PC-9 (cell line): ENCODE data around the gene TPCN2. TPM values are rescaled to one million over a fixed set of nuclear protein-coding genes. Genes with fewer than 3 reads are reported as not detected.

ENCODE experiments used
- BruUV-seq: library from RNA; stranded (reverse); fragments of 400-500 nt; replicated peaks from 2 replicates; lab custom pipeline; 2021; lab: Mats Ljungman, UMichigan
- CTCF ChIA-PET: fragments of 300-600 bp; sonication (Branson Sonifier 250); formaldehyde crosslinking; loops from one replicate; lab custom pipeline; 2022; ENCODE audit warnings: antibody characterized with exemption; lab: Charles Lee
- POLR2A ChIA-PET: fragments of 300-600 bp; sonication (Branson Sonifier 250); formaldehyde crosslinking; loops from one replicate; lab custom pipeline; 2022; ENCODE audit warnings: antibody characterized with exemption; ENCODE audit not compliant: unreplicated experiment; lab: Charles Lee
- DNase-seq, 2 experiments: peaks; one replicate each; pipeline versions ENCODE4 v3.0.0 to v3.0.0-alpha.2; 2015 to 2022; ENCODE audit warnings: mixed read lengths in 1 of 2
- H2AFZ ChIP-seq: fragments of 200-600 bp; sonication (generic); 2 replicates; pipeline ENCODE4 v1.8.1; 2017; ENCODE audit warnings: antibody characterized with exemption
- H3F3A ChIP-seq: fragments of 200-600 bp; sonication (generic); 2 replicates; pipeline ENCODE4 v1.8.1; 2017; ENCODE audit warnings: antibody characterized with exemption, mild to moderate bottlenecking, low read depth; ENCODE audit not compliant: insufficient read depth
- H3K27ac ChIP-seq: fragments of 200-600 bp; sonication (generic); 2 replicates; pipeline ENCODE4 v1.6.1; 2016; ENCODE audit warnings: mixed run types
- H3K27me3 ChIP-seq: fragments of 200-600 bp; sonication (generic); 2 replicates; pipeline ENCODE4 v1.6.1; 2016; ENCODE audit warnings: low read depth, mixed run types; ENCODE audit not compliant: insufficient read depth
- H3K36me3 ChIP-seq: fragments of 200-600 bp; sonication (generic); 2 replicates; pipeline ENCODE4 v1.6.1; 2016; ENCODE audit warnings: low read depth, mixed run types
- H3K4me1 ChIP-seq: fragments of 200-600 bp; sonication (generic); replicated peaks from 2 replicates; pipeline ENCODE4 v1.6.1; 2016; ENCODE audit warnings: mixed run types; ENCODE audit not compliant: insufficient read depth
- H3K4me2 ChIP-seq: fragments of 200-600 bp; sonication (generic); 2 replicates; pipeline ENCODE4 v1.6.1; 2017; ENCODE audit warnings: mixed run types
- H3K4me3 ChIP-seq: fragments of 200-600 bp; sonication (generic); 2 replicates; pipeline ENCODE4 v1.6.1; 2016; ENCODE audit warnings: mixed run types
- H3K79me2 ChIP-seq: fragments of 200-600 bp; sonication (generic); 2 replicates; pipeline ENCODE4 v1.6.1; 2017; ENCODE audit warnings: low read depth, mixed run types
- H3K9me2 ChIP-seq: fragments of 200-600 bp; sonication (generic); 2 replicates; pipeline ENCODE4 v1.8.1; 2017; ENCODE audit warnings: mild to moderate bottlenecking; ENCODE audit not compliant: insufficient read depth
- H3K9me3 ChIP-seq: fragments of 200-600 bp; sonication (generic); 2 replicates; pipeline ENCODE4 v1.8.1; 2016; ENCODE audit warnings: low read depth; ENCODE audit not compliant: insufficient read depth
- H4K20me1 ChIP-seq: fragments of 200-600 bp; sonication (generic); 2 replicates; pipeline ENCODE4 v1.8.1; 2017; ENCODE audit not compliant: insufficient read depth
- CTCF ChIP-seq: fragments of 200-600 bp; sonication (generic); conservative IDR thresholded peaks from 2 replicates; pipeline ENCODE4 v1.6.1; 2017; ENCODE audit warnings: mixed run types, antibody characterized with exemption, mild to moderate bottlenecking, moderate library complexity
- EZH2 ChIP-seq: fragments of 200-600 bp; sonication (generic); IDR thresholded peaks from 2 replicates; pipeline ENCODE4 v1.8.0; 2017; ENCODE audit warnings: antibody characterized with exemption, low read depth
- intact Hi-C: fragments of 100-400 bp; cut with micrococcal nuclease; formaldehyde crosslinking; loops from one replicate; pipeline ENCODE4 v1.10.0; 2022; ENCODE audit not compliant: unreplicated experiment
- total RNA-seq: library from RNA; stranded (reverse); gene quantifications from 2 replicates; pipeline ENCODE4 v1.2.3, GENCODE V29; 2021

Gene TPCN2
- total RNA-seq, 1 experiment from 2014 or later = 24.8 TPM

- H3K27me3 ChIP-seq = no peaks in the 10 kb centered on the region
- peaks cover 13% of the 10 kb centered on the region for H3K4me1 ChIP-seq
- H4K20me1 ChIP-seq = no peaks in the 10 kb centered on the region
- CTCF ChIA-PET = interaction anchor here (0.6 kb wide), 1 partner anchor 112 kb away, joined by 3 read pairs; no protein-coding TSS in a partner anchor
- H2AFZ ChIP-seq = no peak overlapping the region
- DNase-seq = peak; percentile 51 to 82
- peaks cover 4% of the 10 kb centered on the region; the same call in 1 of the 2 replicates for H3F3A ChIP-seq
- POLR2A ChIA-PET = interaction anchor here (0.7 kb wide), 1 partner anchor 32 kb away, joined by 7 read pairs; no protein-coding TSS in a partner anchor
- H3K9me2 ChIP-seq = no peaks in the 10 kb centered on the region
- no peak overlapping the region for H3K4me3 ChIP-seq
- no TSS peak for BruUV-seq
- TF ChIP-seq CTCF (no peak), EZH2 (no peak)
- no peaks in the 10 kb centered on the region for H3K9me3 ChIP-seq
- H3K27ac ChIP-seq = no peak overlapping the region
- H3K36me3 ChIP-seq = no peaks in the 10 kb centered on the region
- H3K79me2 ChIP-seq = no peaks in the 10 kb centered on the region
- H3K4me2 ChIP-seq = peak overlapping the region; percentile 35
- intact Hi-C loops = loop anchor here (10.0 kb wide), 2 partner anchors 76 to 236 kb away; partner anchors contain the start of gene CPT1A
Measured at GRCh38 chr11:69080257-69080995, 31.7 kb downstream of the TPCN2 start.

- TF ChIP-seq CTCF (no peak), EZH2 (no peak)
- Histone ChIP-seq H3K9me2 (no peaks in the 10 kb centered on the region), H2AFZ (no peak overlapping the region), H3K27me3 (no peaks in the 10 kb centered on the region), H3K4me2 (no peak overlapping the region), H3K79me2 (no peaks in the 10 kb centered on the region), H3K9me3 (no peaks in the 10 kb centered on the region), H3K4me3 (no peak overlapping the region), H3K4me1 (peaks cover 13% of the 10 kb centered on the region), H4K20me1 (no peaks in the 10 kb centered on the region), H3K27ac (no peak overlapping the region), H3F3A (peaks cover 4% of the 10 kb centered on the region; the same call in 1 of the 2 replicates), H3K36me3 (no peaks in the 10 kb centered on the region)
- intact Hi-C loops = loop anchor here (10.0 kb wide), 2 partner anchors 76 to 236 kb away; partner anchors contain the start of gene CPT1A
- ChIA-PET POLR2A (no interaction called here), CTCF (no interaction called here)
- no TSS peak for BruUV-seq
- DNase-seq = no peak
Measured at GRCh38 chr11:69081180-69081579, 32.4 kb downstream of the TPCN2 start.

- CTCF ChIA-PET = no interaction called here
- POLR2A ChIA-PET = no interaction called here
- H4K20me1 ChIP-seq = no peaks in the 10 kb centered on the region
- no peaks in the 10 kb centered on the region for H3K27me3 ChIP-seq
- H3F3A ChIP-seq = peaks cover 15% of the 10 kb centered on the region; the same call in 1 of the 2 replicates
- no peak overlapping the region for H2AFZ ChIP-seq
- H3K79me2 ChIP-seq = no peaks in the 10 kb centered on the region
- no peaks in the 10 kb centered on the region for H3K9me3 ChIP-seq
- H3K4me1 ChIP-seq = peaks cover 17% of the 10 kb centered on the region
- no peak overlapping the region for H3K4me3 ChIP-seq
- no peak overlapping the region for H3K4me2 ChIP-seq
- H3K9me2 ChIP-seq = no peaks in the 10 kb centered on the region
- no peaks in the 10 kb centered on the region for H3K36me3 ChIP-seq
- H3K27ac ChIP-seq = no peak overlapping the region
- no peak for DNase-seq
- TF ChIP-seq EZH2 (no peak), CTCF (no peak)
- no TSS peak for BruUV-seq
- intact Hi-C loops = loop anchor here (10.0 kb wide), 2 partner anchors 79 to 239 kb away; partner anchors contain the start of gene CPT1A
Measured at GRCh38 chr11:69083531-69084247, 35.0 kb downstream of the TPCN2 start.
